ENCODE measurements around the gene HTT. TPM values are rescaled to one million over a fixed set of nuclear protein-coding genes. Genes with fewer than 3 reads are reported as not detected.

Gene HTT
- polyA plus RNA-seq, 3 donors: 1.8 to 27.1 (median 3.0) TPM

DNA sequence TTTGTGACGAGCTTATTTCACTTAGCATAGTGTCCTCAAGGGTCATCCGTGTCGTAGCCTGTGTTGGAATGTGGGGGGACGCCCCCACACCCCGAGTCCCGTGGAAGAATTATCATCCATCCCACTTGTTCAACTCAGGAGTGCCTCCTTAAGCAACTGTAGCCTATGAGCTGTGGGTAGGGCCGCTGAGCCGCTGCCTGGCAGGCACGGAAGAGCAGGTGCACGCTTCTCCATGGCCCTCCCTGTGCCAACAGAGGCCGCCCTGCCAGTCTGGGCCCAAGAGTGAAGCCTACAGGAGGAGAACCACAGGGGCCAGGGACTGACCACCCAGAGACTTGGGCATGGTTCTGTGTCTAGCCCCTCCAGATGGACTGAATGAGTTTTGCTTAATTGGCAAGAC lies 216.0 kb downstream of the HTT start:
- no peak overlapping the region for H3K4me3 ChIP-seq (replicated peaks in 1 of 3; ENCODE audit: low read depth in 2 of 3, low read length in 3 of 3)
- peaks cover 0 to 3% of the 10 kb centered on the region in 2 donors for H3K27me3 ChIP-seq (ENCODE audit: control insufficient read depth in 2 of 2, insufficient read depth in 2 of 2, low read length in 2 of 2)
- Mint-ChIP-seq H3K27me3 (ENCODE audit: low read depth in 3 of 3) (peaks cover 19 to 34% (median 29%) of the 10 kb centered on the region in 3 donors), H3K36me3 (peaks cover 3 to 10% of the 10 kb centered on the region in 2 donors), H3K9me3 (peaks cover 0 to 3% (median 0%) of the 10 kb centered on the region in 7 donors), H3K27ac (no peak overlapping the region), H3K4me3 (no peak overlapping the region), H3K4me1 (peaks cover 40% of the 10 kb centered on the region)
- H3K36me3 ChIP-seq (replicated peaks in 1 of 2; ENCODE audit: control insufficient read depth in 1 of 2, insufficient read depth in 2 of 2, low read length in 2 of 2): no peaks in the 10 kb centered on the region
- no peak for DNase-seq
- H2AFZ ChIP-seq (ENCODE audit: insufficient read depth, low read depth, low read length, poor library complexity, severe bottlenecking): no peak overlapping the region
- TF ChIP-seq, protein P1, sequence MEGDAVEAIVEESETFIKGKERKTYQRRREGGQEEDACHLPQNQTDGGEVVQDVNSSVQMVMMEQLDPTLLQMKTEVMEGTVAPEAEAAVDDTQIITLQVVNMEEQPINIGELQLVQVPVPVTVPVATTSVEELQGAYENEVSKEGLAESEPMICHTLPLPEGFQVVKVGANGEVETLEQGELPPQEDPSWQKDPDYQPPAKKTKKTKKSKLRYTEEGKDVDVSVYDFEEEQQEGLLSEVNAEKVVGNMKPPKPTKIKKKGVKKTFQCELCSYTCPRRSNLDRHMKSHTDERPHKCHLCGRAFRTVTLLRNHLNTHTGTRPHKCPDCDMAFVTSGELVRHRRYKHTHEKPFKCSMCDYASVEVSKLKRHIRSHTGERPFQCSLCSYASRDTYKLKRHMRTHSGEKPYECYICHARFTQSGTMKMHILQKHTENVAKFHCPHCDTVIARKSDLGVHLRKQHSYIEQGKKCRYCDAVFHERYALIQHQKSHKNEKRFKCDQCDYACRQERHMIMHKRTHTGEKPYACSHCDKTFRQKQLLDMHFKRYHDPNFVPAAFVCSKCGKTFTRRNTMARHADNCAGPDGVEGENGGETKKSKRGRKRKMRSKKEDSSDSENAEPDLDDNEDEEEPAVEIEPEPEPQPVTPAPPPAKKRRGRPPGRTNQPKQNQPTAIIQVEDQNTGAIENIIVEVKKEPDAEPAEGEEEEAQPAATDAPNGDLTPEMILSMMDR (IDR thresholded peaks at IDR 0.05): no peak
- intact Hi-C loops (cut with micrococcal nuclease): loop anchor here (5.0 to 10.0 kb wide), 3 partner anchors 63 to 328 kb away; partner anchors contain the start of genes GRK4 (in 1 of the 2), HTT (in 1 of the 2), HTT-AS (in 1 of the 2) and NOP14 (in 1 of the 2)
- H3K4me1 ChIP-seq (ENCODE audit: control insufficient read depth in 1 of 2, insufficient read depth in 2 of 2, low read length in 2 of 2): peaks cover 35 to 47% of the 10 kb centered on the region in 2 donors
- H3K9me3 ChIP-seq (replicated peaks in 1 of 2; ENCODE audit: control insufficient read depth in 1 of 2, insufficient read depth in 1 of 2, low read length in 2 of 2): no peaks in the 10 kb centered on the region
- H4K20me1 ChIP-seq (ENCODE audit: insufficient read depth, low read length): no peaks in the 10 kb centered on the region
- no peaks in the 10 kb centered on the region for H3K79me2 ChIP-seq (ENCODE audit: insufficient read depth, low read length)
- 98% methylated on average over 8 of the region's 11 CpGs for WGBS (ENCODE audit: insufficient coverage)
- H3K9ac ChIP-seq (ENCODE audit: insufficient read depth, low read length, poor library complexity, severe bottlenecking): no peak overlapping the region
- H3K27ac ChIP-seq (ENCODE audit: low read depth in 1 of 2, low read length in 2 of 2): no peak overlapping the region
- H3K4me2 ChIP-seq (replicated peaks; ENCODE audit: extremely low read depth, low read length, poor library complexity, severe bottlenecking): no peak overlapping the region

DNA sequence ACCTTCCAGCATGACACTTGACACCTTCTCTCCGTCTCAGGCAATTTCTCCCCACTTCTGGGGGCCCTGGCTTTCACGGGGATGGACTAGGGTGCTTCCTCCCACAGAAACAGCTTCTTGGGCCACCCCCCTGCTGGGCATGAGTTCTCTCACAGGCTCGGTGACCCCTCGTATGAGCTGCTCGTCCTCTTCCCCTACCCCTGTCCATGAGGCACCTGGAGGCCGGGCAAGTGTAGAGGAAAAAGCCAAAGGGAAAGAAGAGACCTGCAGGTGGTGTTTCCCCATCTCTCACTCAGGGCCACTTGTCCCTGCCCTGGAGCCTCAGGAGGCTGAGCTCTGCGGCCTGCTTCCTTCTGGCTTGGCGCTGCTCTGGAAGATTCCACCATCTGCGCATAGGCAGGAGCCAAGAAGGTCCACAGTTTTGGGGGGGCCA lies 216.4 kb downstream of the HTT start:
- H3K9ac ChIP-seq (ENCODE audit: insufficient read depth, low read length, poor library complexity, severe bottlenecking): no peak overlapping the region
- no peak overlapping the region for H3K4me3 ChIP-seq (replicated peaks in 1 of 3; ENCODE audit: low read depth in 2 of 3, low read length in 3 of 3)
- Mint-ChIP-seq H3K4me3 (peak overlapping the region in 1 of 2 donors; percentile 15), H3K9me3 (peaks cover 0 to 3% (median 0%) of the 10 kb centered on the region in 7 donors), H3K36me3 (peaks cover 3 to 10% of the 10 kb centered on the region in 2 donors), H3K4me1 (peaks cover 36% of the 10 kb centered on the region), H3K27me3 (ENCODE audit: low read depth in 3 of 3) (peaks cover 18 to 34% (median 28%) of the 10 kb centered on the region in 3 donors), H3K27ac (no peak overlapping the region)
- H3K27me3 ChIP-seq (ENCODE audit: control insufficient read depth in 2 of 2, insufficient read depth in 2 of 2, low read length in 2 of 2): peaks cover 0 to 3% of the 10 kb centered on the region in 2 donors
- no peak overlapping the region for H3K4me2 ChIP-seq (replicated peaks; ENCODE audit: extremely low read depth, low read length, poor library complexity, severe bottlenecking)
- no peak for DNase-seq
- no peak overlapping the region for H3K27ac ChIP-seq (ENCODE audit: low read depth in 1 of 2, low read length in 2 of 2)
- H2AFZ ChIP-seq (ENCODE audit: insufficient read depth, low read depth, low read length, poor library complexity, severe bottlenecking): no peak overlapping the region
- no peaks in the 10 kb centered on the region for H3K9me3 ChIP-seq (replicated peaks in 1 of 2; ENCODE audit: control insufficient read depth in 1 of 2, insufficient read depth in 1 of 2, low read length in 2 of 2)
- intact Hi-C loops (cut with micrococcal nuclease): loop anchor here (5.0 to 10.0 kb wide), 3 partner anchors 64 to 329 kb away; partner anchors contain the start of genes GRK4 (in 1 of the 2), HTT (in 1 of the 2), HTT-AS (in 1 of the 2) and NOP14 (in 1 of the 2)
- H4K20me1 ChIP-seq (ENCODE audit: insufficient read depth, low read length): no peaks in the 10 kb centered on the region
- TF ChIP-seq, protein P1 (IDR thresholded peaks at IDR 0.05): no peak
- no peaks in the 10 kb centered on the region for H3K79me2 ChIP-seq (ENCODE audit: insufficient read depth, low read length)
- H3K36me3 ChIP-seq (replicated peaks in 1 of 2; ENCODE audit: control insufficient read depth in 1 of 2, insufficient read depth in 2 of 2, low read length in 2 of 2): no peaks in the 10 kb centered on the region
- 90% methylated on average over 2 of the region's 9 CpGs for WGBS (ENCODE audit: insufficient coverage)
- H3K4me1 ChIP-seq (ENCODE audit: control insufficient read depth in 1 of 2, insufficient read depth in 2 of 2, low read length in 2 of 2): peaks cover 31 to 43% of the 10 kb centered on the region in 2 donors
